Mammary epithelial cell (primary cell): ENCODE data around the gene PLXNB2.

Experiments
- EZH2 ChIP-seq: IDR thresholded peaks from 2 replicates; pipeline ENCODE4 v1.6.1; 2012; ENCODE audit warnings: low read length, inconsistent platforms, borderline replicate concordance
- TF ChIP-seq, protein P1 (sequence below), 2 donors: IDR thresholded peaks in 1 of 2; conservative IDR thresholded peaks in 1 of 2; 2 replicates each; pipeline ENCODE4 v1.5.1; 2011 to 2012; ENCODE audit warnings: inconsistent platforms in 2 of 2, low read length in 2 of 2, mild to moderate bottlenecking in 2 of 2, control low read depth in 1 of 2, low read depth in 1 of 2; ENCODE audit not compliant: insufficient read depth in 1 of 2; ENCODE audit errors: extremely low read depth in 1 of 2

DNA sequence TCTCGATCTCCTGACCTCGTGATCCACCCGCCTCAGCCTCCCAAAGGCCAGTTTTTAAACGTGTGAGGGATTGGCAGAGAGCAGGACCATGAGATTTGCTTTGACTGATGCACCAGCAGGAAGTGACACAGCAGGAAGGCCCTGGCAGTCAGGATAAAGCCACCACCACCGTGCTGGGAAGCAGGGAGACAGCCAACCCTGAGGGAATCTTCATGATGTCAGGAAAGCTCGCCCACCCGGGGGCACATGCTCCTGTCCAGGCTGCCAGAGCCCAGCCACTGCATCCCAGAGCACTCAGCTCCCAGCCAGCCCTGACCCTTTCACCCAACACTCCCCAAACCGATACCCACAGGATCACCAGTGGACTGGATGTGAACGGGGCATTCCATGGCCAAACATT lies 68.7 kb downstream of the PLXNB2 start:
- TF ChIP-seq, protein P1, sequence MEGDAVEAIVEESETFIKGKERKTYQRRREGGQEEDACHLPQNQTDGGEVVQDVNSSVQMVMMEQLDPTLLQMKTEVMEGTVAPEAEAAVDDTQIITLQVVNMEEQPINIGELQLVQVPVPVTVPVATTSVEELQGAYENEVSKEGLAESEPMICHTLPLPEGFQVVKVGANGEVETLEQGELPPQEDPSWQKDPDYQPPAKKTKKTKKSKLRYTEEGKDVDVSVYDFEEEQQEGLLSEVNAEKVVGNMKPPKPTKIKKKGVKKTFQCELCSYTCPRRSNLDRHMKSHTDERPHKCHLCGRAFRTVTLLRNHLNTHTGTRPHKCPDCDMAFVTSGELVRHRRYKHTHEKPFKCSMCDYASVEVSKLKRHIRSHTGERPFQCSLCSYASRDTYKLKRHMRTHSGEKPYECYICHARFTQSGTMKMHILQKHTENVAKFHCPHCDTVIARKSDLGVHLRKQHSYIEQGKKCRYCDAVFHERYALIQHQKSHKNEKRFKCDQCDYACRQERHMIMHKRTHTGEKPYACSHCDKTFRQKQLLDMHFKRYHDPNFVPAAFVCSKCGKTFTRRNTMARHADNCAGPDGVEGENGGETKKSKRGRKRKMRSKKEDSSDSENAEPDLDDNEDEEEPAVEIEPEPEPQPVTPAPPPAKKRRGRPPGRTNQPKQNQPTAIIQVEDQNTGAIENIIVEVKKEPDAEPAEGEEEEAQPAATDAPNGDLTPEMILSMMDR (conservative IDR thresholded peaks at IDR 0.05 in 1 of 2, IDR thresholded peaks at IDR 0.05 in 1 of 2; ENCODE audit: extremely low read depth in 1 of 2, insufficient read depth in 1 of 2, low read depth in 1 of 2, low read length in 2 of 2), result no peak
- TF ChIP-seq EZH2, result no peak
